Measurements from ENCODE around the gene NGF. TPM values are rescaled to one million over a fixed set of nuclear protein-coding genes. Genes with fewer than 3 reads are reported as not detected.

NGF gene
- polyA plus RNA-seq, 1 donor = 1.4 TPM

- WGBS (ENCODE audit: insufficient coverage, low lambda C conversion rate) = 100% methylated on average over 1 of the region's 2 CpGs
These were observed 41.1 kb downstream of the NGF start for GRCh38 chr1:115296981-115297380.

DNA sequence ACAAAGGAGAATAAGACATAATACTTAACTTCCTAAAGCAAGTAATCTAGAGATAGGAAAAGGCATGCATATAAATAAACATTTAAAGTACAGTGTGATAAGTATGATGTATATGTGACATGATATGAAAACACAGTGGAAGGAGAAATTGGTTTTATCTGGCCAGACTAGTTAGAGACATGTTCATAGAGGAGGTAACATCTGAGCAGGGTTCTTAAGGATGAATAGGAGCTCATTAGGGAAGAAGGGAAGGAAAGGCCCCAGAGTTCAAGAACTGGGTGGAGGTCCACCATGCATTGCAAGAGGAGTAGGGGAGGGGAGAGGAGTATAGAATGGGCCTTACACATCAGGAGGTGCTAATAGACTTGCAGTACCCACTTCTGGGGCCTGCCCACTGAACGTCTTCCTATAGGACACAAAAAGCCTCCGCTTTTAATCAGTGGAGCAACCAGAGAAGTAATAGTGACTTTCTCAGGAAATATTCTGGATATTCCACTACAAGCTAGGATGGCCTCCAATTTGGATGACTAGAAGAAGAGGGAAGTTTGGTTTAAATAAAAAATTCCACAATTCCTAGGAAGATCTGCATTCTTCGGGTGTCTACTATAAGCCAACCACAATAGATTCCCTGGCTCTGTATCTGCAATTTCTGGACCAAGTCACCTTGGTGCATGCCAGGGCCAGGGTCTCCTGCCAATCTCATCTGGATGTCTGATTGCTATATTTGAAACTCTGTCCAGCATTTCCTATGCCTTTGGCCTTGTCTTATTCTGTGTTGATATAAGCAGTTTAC lies 41.9 kb downstream of the NGF start:
- no peaks in the 10 kb centered on the region for H3K9me3 ChIP-seq (ENCODE audit: control insufficient read depth, low read depth, low read length)
- no peaks in the 10 kb centered on the region for H3K36me3 ChIP-seq (ENCODE audit: control insufficient read depth, insufficient read depth, low read length)
- H3K27me3 ChIP-seq (ENCODE audit: control insufficient read depth, insufficient read depth, low read length) = no peaks in the 10 kb centered on the region
- H3K4me3 ChIP-seq (ENCODE audit: low read length) = no peak overlapping the region
- DNase-seq = no peak
- no CpG with 5 or more reads among the region's 3 CpGs for WGBS (ENCODE audit: insufficient coverage, low lambda C conversion rate)
- peaks cover 2% of the 10 kb centered on the region for H3K4me1 ChIP-seq (ENCODE audit: control insufficient read depth, insufficient read depth, low read length)
- no peak overlapping the region for H3K27ac ChIP-seq (ENCODE audit: low read length)

More at GRCh38 chr1:115296981-115297380, 41.1 kb downstream of the NGF start:
- H3K4me1 ChIP-seq (ENCODE audit: control insufficient read depth, insufficient read depth, low read length) = peaks cover 2% of the 10 kb centered on the region
- H3K4me3 ChIP-seq (ENCODE audit: low read length) = no peak overlapping the region
- H3K9me3 ChIP-seq (ENCODE audit: control insufficient read depth, low read depth, low read length) = no peaks in the 10 kb centered on the region
- H3K27me3 ChIP-seq (ENCODE audit: control insufficient read depth, insufficient read depth, low read length) = no peaks in the 10 kb centered on the region
- H3K27ac ChIP-seq (ENCODE audit: low read length) = no peak overlapping the region
- H3K36me3 ChIP-seq (ENCODE audit: control insufficient read depth, insufficient read depth, low read length) = no peaks in the 10 kb centered on the region
- DNase-seq = no peak

- WGBS (ENCODE audit: insufficient coverage, low lambda C conversion rate) = no CpG with 5 or more reads among the region's 3 CpGs
These were observed 44.1 kb downstream of the NGF start for GRCh38 chr1:115293899-115294298.

DNA sequence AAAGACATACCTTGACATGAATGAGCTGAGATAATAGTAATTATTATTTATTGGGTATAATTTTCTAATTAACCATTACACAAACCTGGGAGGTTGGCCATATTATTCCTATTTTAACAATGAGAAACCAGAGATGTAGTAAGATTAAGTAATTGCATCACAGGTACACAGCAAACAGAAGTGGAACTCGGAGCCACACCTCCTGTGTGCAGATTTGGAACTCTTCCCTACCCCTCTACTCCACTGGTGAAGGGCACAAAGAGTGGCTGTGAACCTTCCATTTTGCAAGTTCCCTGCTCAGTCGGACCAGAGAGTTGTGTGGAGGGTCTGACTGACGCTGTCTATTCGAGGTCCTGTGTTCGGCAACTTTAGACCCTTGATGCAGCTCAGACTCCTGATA lies 45.0 kb downstream of the NGF start:
- Histone ChIP-seq H3K4me3 (ENCODE audit: low read length) (no peak overlapping the region), H3K27me3 (ENCODE audit: control insufficient read depth, insufficient read depth, low read length) (no peaks in the 10 kb centered on the region), H3K27ac (ENCODE audit: low read length) (no peak overlapping the region), H3K9me3 (ENCODE audit: control insufficient read depth, low read depth, low read length) (no peaks in the 10 kb centered on the region), H3K36me3 (ENCODE audit: control insufficient read depth, insufficient read depth, low read length) (no peaks in the 10 kb centered on the region), H3K4me1 (ENCODE audit: control insufficient read depth, insufficient read depth, low read length) (no peaks in the 10 kb centered on the region)
- no peak for DNase-seq
- no CpG with 5 or more reads among the region's 5 CpGs for WGBS (ENCODE audit: insufficient coverage, low lambda C conversion rate)

More at GRCh38 chr1:115293899-115294298, 44.1 kb downstream of the NGF start:
- H3K36me3 ChIP-seq (ENCODE audit: control insufficient read depth, insufficient read depth, low read length) = no peaks in the 10 kb centered on the region
- no peaks in the 10 kb centered on the region for H3K4me1 ChIP-seq (ENCODE audit: control insufficient read depth, insufficient read depth, low read length)
- H3K27me3 ChIP-seq (ENCODE audit: control insufficient read depth, insufficient read depth, low read length) = no peaks in the 10 kb centered on the region
- no peak overlapping the region for H3K4me3 ChIP-seq (ENCODE audit: low read length)
- H3K9me3 ChIP-seq (ENCODE audit: control insufficient read depth, low read depth, low read length) = no peaks in the 10 kb centered on the region
- H3K27ac ChIP-seq (ENCODE audit: low read length) = no peak overlapping the region
- no peak for DNase-seq

DNA sequence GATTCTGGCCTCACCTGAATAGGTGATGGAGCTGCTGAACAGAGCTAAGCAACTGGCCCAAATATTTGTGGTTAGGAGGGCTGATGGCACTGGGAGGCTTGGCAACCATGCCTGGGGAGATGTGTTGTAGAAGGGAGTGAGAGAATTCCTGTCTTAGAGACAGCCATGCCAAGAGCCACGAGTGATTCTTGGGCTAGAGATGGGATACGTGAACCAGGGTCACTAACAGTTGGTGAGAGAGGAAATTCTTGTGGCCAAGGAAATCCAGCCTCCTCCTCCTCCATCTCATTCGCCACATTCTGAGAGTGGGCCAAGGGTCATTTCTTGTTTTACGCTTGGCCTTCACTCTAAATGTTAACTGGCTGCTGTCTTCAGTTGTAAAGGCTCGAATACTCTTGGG lies 46.3 kb downstream of the NGF start:
- Histone ChIP-seq H3K27me3 (ENCODE audit: control insufficient read depth, insufficient read depth, low read length) (no peaks in the 10 kb centered on the region), H3K4me3 (ENCODE audit: low read length) (no peak overlapping the region), H3K36me3 (ENCODE audit: control insufficient read depth, insufficient read depth, low read length) (no peaks in the 10 kb centered on the region), H3K4me1 (ENCODE audit: control insufficient read depth, insufficient read depth, low read length) (no peaks in the 10 kb centered on the region), H3K27ac (ENCODE audit: low read length) (no peak overlapping the region), H3K9me3 (ENCODE audit: control insufficient read depth, low read depth, low read length) (no peaks in the 10 kb centered on the region)
- no CpG with 5 or more reads among the region's 5 CpGs for WGBS (ENCODE audit: insufficient coverage, low lambda C conversion rate)
- DNase-seq = no peak

DNA sequence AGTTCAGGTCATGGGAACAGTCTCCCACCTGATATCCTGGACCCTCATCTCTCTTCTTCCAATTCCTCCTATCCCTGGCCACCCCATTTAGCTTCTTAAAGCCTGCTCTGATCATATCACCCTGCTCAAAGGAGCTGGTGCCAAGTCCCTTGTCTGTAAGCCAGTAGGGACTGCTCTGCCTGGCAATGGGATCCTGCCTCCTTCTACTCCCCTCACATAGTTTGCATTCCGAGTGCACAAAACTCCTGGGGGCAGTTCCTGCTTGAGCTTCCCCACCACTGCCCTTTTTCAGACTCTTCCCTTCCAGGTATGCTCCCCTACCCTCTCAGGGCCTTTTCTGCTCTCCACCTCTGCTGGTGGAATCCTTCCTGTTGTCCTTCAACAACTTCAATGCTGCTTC lies 48.1 kb downstream of the NGF start:
- Histone ChIP-seq H3K27me3 (ENCODE audit: control insufficient read depth, insufficient read depth, low read length) (no peaks in the 10 kb centered on the region), H3K27ac (ENCODE audit: low read length) (no peak overlapping the region), H3K4me1 (ENCODE audit: control insufficient read depth, insufficient read depth, low read length) (no peaks in the 10 kb centered on the region), H3K36me3 (ENCODE audit: control insufficient read depth, insufficient read depth, low read length) (no peaks in the 10 kb centered on the region), H3K4me3 (ENCODE audit: low read length) (no peak overlapping the region), H3K9me3 (ENCODE audit: control insufficient read depth, low read depth, low read length) (no peaks in the 10 kb centered on the region)
- WGBS (ENCODE audit: insufficient coverage, low lambda C conversion rate) = 40% methylated on average over 1 of the region's 1 CpG
- DNase-seq = no peak

DNA sequence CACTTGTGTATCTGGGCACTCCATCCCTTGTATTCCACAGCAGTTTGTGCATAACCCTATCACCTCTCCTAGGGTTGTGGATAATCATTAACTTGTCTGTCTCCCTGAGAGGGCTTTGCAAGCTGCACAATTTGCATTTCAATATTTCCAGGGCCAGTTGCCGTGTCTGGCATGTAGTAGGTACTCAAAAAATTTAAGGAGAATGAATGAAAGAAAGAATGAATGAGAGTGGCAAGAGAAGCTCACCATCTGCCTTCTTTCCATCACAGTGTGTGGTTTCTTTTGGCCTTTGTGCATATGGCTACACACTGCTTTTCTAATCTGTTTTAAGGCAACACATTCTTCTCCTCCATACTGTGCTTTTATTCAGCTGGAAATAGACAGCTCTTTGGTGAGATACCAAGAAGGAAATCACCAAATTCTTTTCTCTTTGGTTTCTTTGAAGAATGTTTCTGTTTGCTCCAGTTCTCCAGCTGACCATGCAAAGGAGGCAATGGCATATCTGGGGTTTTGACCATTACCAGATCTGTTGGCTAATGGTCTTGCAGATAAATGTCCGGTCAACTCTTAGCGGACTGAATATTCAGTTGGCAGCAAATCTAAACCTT lies 49.4 kb downstream of the NGF start:
- Histone ChIP-seq H3K4me3 (ENCODE audit: low read length) (no peak overlapping the region), H3K4me1 (ENCODE audit: control insufficient read depth, insufficient read depth, low read length) (no peaks in the 10 kb centered on the region), H3K27me3 (ENCODE audit: control insufficient read depth, insufficient read depth, low read length) (no peaks in the 10 kb centered on the region), H3K9me3 (ENCODE audit: control insufficient read depth, low read depth, low read length) (no peaks in the 10 kb centered on the region), H3K36me3 (ENCODE audit: control insufficient read depth, insufficient read depth, low read length) (no peaks in the 10 kb centered on the region), H3K27ac (ENCODE audit: low read length) (no peak overlapping the region)
- no CpG with 5 or more reads among the region's 3 CpGs for WGBS (ENCODE audit: insufficient coverage, low lambda C conversion rate)
- DNase-seq = no peak

DNA sequence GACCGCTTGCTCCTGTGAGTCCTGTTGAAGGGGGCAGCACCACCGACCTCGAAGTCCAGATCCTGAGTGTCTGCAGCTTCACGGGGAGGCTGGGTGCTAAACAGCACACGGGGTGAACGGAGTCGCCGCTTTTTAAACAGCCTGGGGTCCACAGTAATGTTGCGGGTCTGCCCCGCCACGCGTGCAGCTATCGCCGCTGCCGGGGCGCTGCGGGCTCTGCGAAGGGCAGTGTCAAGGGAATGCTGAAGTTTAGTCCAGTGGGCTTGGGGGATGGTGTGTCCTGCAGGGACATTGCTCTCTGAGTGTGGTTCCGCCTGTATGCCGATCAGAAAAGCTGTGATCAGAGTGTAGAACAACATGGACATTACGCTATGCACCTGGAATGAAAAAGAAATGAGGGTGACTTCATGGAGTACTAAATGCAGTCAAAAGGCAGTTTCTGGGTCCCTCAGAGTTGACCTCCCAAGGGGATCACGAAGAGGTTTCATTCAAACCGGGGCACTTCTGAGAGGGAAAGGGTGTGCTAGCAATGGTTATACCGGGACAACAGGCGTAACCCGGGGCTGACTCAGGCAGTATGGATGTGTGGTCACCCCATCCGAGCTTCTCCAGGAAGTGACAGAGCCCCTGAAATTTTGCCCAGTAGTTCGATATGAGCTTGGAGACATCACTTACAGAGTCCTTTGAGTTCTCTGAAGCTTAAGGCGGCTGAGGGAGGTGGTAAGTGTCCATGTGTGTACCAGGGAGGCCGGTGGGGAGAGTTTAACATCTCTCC lies 51.4 kb downstream of the NGF start:
- Histone ChIP-seq H3K27ac (ENCODE audit: low read length) (no peak overlapping the region), H3K4me1 (ENCODE audit: control insufficient read depth, insufficient read depth, low read length) (no peaks in the 10 kb centered on the region), H3K9me3 (ENCODE audit: control insufficient read depth, low read depth, low read length) (no peaks in the 10 kb centered on the region), H3K36me3 (ENCODE audit: control insufficient read depth, insufficient read depth, low read length) (no peaks in the 10 kb centered on the region), H3K4me3 (ENCODE audit: low read length) (no peak overlapping the region), H3K27me3 (ENCODE audit: control insufficient read depth, insufficient read depth, low read length) (no peaks in the 10 kb centered on the region)
- WGBS (ENCODE audit: insufficient coverage, low lambda C conversion rate) = no CpG with 5 or more reads among the region's 30 CpGs
- no peak for DNase-seq

DNA sequence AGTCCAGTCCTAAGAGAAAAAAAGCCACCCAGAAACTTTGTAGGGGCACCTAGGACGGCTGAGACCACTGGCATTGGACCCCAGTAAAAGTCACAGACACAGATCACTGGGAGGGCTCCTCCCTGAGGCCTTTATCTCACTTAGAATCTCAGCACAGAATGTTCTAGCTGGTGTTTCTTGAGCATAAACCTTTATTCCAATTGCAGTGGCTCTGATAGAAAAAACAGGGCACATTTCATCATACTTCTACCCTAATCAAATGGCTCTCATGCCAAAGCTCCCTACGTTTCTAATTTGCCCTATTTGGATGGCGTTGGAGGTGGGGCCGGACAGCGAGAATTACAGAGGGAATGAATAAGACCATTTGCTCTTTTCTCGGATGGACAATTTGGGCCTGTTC lies 53.8 kb downstream of the NGF start:
- WGBS (ENCODE audit: insufficient coverage, low lambda C conversion rate) = no CpG with 5 or more reads among the region's 6 CpGs
- H3K9me3 ChIP-seq (ENCODE audit: control insufficient read depth, low read depth, low read length) = no peaks in the 10 kb centered on the region
- no peak for DNase-seq
- peaks cover 2% of the 10 kb centered on the region for H3K27me3 ChIP-seq (ENCODE audit: control insufficient read depth, insufficient read depth, low read length)
- H3K4me1 ChIP-seq (ENCODE audit: control insufficient read depth, insufficient read depth, low read length) = no peaks in the 10 kb centered on the region
- no peak overlapping the region for H3K27ac ChIP-seq (ENCODE audit: low read length)
- no peaks in the 10 kb centered on the region for H3K36me3 ChIP-seq (ENCODE audit: control insufficient read depth, insufficient read depth, low read length)
- H3K4me3 ChIP-seq (ENCODE audit: low read length) = no peak overlapping the region

DNA sequence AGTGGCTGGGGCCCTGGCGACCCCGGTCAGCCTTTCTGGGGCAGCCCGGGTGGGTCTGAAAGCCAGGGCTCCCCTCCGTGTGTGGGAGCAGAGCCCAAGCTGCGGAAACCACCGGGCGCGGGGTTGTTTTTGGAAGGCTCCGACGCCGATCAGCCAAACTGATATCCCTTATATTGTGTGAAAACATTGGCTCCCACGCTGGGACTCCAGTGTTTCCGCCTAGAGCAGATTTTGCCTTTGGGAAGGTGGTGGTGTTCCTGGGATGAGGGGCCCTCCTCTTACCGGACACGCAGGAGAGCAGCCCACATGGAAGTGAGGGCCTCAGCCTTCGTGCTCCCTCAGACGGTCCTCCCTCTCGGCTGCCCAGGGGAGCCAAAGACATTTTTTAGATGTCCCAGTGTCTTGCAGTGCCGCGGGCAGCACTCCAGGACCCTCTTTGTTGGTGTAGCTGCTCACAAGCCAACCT lies 54.3 kb downstream of the NGF start:
- H3K27ac ChIP-seq (ENCODE audit: low read length) = no peak overlapping the region
- peaks cover 2% of the 10 kb centered on the region for H3K27me3 ChIP-seq (ENCODE audit: control insufficient read depth, insufficient read depth, low read length)
- H3K4me1 ChIP-seq (ENCODE audit: control insufficient read depth, insufficient read depth, low read length) = no peaks in the 10 kb centered on the region
- DNase-seq = no peak
- WGBS (ENCODE audit: insufficient coverage, low lambda C conversion rate) = no CpG with 5 or more reads among the region's 20 CpGs
- H3K4me3 ChIP-seq (ENCODE audit: low read length) = no peak overlapping the region
- H3K9me3 ChIP-seq (ENCODE audit: control insufficient read depth, low read depth, low read length) = no peaks in the 10 kb centered on the region
- H3K36me3 ChIP-seq (ENCODE audit: control insufficient read depth, insufficient read depth, low read length) = no peaks in the 10 kb centered on the region
